ENCODE results near the gene WWOX. TPM values are rescaled to one million over a fixed set of nuclear protein-coding genes. Genes with fewer than 3 reads are reported as not detected.

The WWOX gene
- total RNA-seq, 1 experiment from 2014 or later, result 79.9 TPM

DNA sequence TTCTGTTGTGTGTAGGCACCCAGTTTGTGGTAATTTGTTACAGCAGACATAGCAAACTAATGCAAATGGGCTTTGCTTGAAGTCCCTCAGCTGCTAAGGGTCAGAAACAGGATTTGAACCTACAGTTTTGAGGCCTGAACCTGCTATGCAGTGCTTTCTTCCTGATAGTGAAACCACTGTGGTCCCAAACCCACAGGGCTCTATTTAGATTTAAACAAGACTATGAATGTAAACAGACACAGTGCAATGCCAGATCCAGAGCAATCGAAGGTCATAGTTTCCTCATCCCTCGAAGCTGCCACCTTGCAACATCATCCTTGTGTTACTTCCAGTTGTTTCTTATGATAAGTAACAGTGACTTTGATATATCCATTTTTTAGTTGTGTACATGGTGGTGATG is 630.2 kb downstream of the WWOX start:
- POLR2A ChIA-PET (ENCODE audit: low non-redundant PET), result no interaction called here
- DNase-seq (ENCODE audit: low spot score), result no peak
- H3K27me3 ChIP-seq (replicated peaks; ENCODE audit: insufficient read depth, low read depth, low read length, poor library complexity), result no peaks in the 10 kb centered on the region
- TF ChIP-seq EZH2 (IDR thresholded peaks at IDR 0.05; ENCODE audit: borderline replicate concordance, low read depth, low read length, poor library complexity, severe bottlenecking), result no peak
- no peak for TF ChIP-seq CTCF (conservative IDR thresholded peaks at IDR 0.05; ENCODE audit: low read depth, low read length)
- no TSS peak for BruUV-seq (replicated peaks)
- no peak overlapping the region for H3K27ac ChIP-seq (ENCODE audit: low read depth, low read length, poor library complexity, severe bottlenecking)
- H3K4me3 ChIP-seq (ENCODE audit: low read depth, low read length, poor library complexity, severe bottlenecking), result no peak overlapping the region
- H3K36me3 ChIP-seq (ENCODE audit: insufficient read depth, low read length, poor library complexity, severe bottlenecking), result no peaks in the 10 kb centered on the region
- H3K9me3 ChIP-seq (ENCODE audit: low read depth, low read length, poor library complexity, severe bottlenecking), result no peaks in the 10 kb centered on the region
- no peaks in the 10 kb centered on the region for H3K4me1 ChIP-seq (ENCODE audit: insufficient read depth, low read length, poor library complexity, severe bottlenecking)
- CTCF ChIA-PET, result no interaction called here
- intact Hi-C loops (cut with micrococcal nuclease; ENCODE audit: unreplicated experiment), result no loop called here

- H3K4me3 ChIP-seq (ENCODE audit: low read depth, low read length, poor library complexity, severe bottlenecking), result no peak overlapping the region
- no peaks in the 10 kb centered on the region for H3K36me3 ChIP-seq (ENCODE audit: insufficient read depth, low read length, poor library complexity, severe bottlenecking)
- no peak for DNase-seq (ENCODE audit: low spot score)
- H3K4me1 ChIP-seq (ENCODE audit: insufficient read depth, low read length, poor library complexity, severe bottlenecking), result no peaks in the 10 kb centered on the region
- POLR2A ChIA-PET (ENCODE audit: low non-redundant PET), result no interaction called here
- TF ChIP-seq CTCF (conservative IDR thresholded peaks at IDR 0.05; ENCODE audit: low read depth, low read length) (no peak), EZH2 (IDR thresholded peaks at IDR 0.05; ENCODE audit: borderline replicate concordance, low read depth, low read length, poor library complexity, severe bottlenecking) (no peak)
- CTCF ChIA-PET, result no interaction called here
- intact Hi-C loops (cut with micrococcal nuclease; ENCODE audit: unreplicated experiment), result no loop called here
- no peak overlapping the region for H3K27ac ChIP-seq (ENCODE audit: low read depth, low read length, poor library complexity, severe bottlenecking)
- H3K9me3 ChIP-seq (ENCODE audit: low read depth, low read length, poor library complexity, severe bottlenecking), result no peaks in the 10 kb centered on the region
- no peaks in the 10 kb centered on the region for H3K27me3 ChIP-seq (replicated peaks; ENCODE audit: insufficient read depth, low read depth, low read length, poor library complexity)
- no TSS peak for BruUV-seq (replicated peaks)
Observed at GRCh38 chr16:78731785-78732184, 632.3 kb downstream of the WWOX start.

DNA sequence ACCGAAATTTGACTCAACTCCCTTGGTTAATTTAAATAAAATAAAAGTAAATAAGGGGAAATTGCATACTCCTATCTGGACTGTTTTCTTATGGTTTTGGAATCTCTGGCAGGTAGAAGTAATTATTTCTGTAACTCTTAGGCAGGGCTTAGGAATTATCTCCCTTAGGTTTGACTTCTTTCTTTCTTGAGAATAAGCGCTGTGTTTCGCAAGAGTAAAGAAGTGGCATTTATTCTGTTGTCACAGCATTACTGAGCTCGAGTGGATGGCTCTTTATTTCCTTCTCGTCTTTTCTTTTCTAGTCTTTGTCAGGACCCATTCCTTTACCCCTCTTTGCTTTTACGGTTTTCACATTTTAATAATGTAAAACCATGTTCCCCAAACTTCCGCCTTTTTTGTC is 633.2 kb downstream of the WWOX start:
- H3K27ac ChIP-seq (ENCODE audit: low read depth, low read length, poor library complexity, severe bottlenecking), result no peak overlapping the region
- H3K9me3 ChIP-seq (ENCODE audit: low read depth, low read length, poor library complexity, severe bottlenecking), result no peaks in the 10 kb centered on the region
- no peaks in the 10 kb centered on the region for H3K4me1 ChIP-seq (ENCODE audit: insufficient read depth, low read length, poor library complexity, severe bottlenecking)
- DNase-seq (ENCODE audit: low spot score), result no peak
- intact Hi-C loops (cut with micrococcal nuclease; ENCODE audit: unreplicated experiment), result no loop called here
- TF ChIP-seq EZH2 (IDR thresholded peaks at IDR 0.05; ENCODE audit: borderline replicate concordance, low read depth, low read length, poor library complexity, severe bottlenecking), result no peak
- H3K27me3 ChIP-seq (replicated peaks; ENCODE audit: insufficient read depth, low read depth, low read length, poor library complexity), result no peaks in the 10 kb centered on the region
- CTCF ChIA-PET, result no interaction called here
- no TSS peak for BruUV-seq (replicated peaks)
- POLR2A ChIA-PET (ENCODE audit: low non-redundant PET), result no interaction called here
- H3K4me3 ChIP-seq (ENCODE audit: low read depth, low read length, poor library complexity, severe bottlenecking), result no peak overlapping the region
- H3K36me3 ChIP-seq (ENCODE audit: insufficient read depth, low read length, poor library complexity, severe bottlenecking), result no peaks in the 10 kb centered on the region

GRCh38 chr16:78735337-78735736 is 635.9 kb downstream of the WWOX start:
- DNase-seq (ENCODE audit: low spot score), result no peak
- Histone ChIP-seq H3K27ac (ENCODE audit: low read depth, low read length, poor library complexity, severe bottlenecking) (no peak overlapping the region), H3K9me3 (ENCODE audit: low read depth, low read length, poor library complexity, severe bottlenecking) (no peaks in the 10 kb centered on the region), H3K4me1 (ENCODE audit: insufficient read depth, low read length, poor library complexity, severe bottlenecking) (no peaks in the 10 kb centered on the region), H3K4me3 (ENCODE audit: low read depth, low read length, poor library complexity, severe bottlenecking) (no peak overlapping the region), H3K27me3 (replicated peaks; ENCODE audit: insufficient read depth, low read depth, low read length, poor library complexity) (no peaks in the 10 kb centered on the region), H3K36me3 (ENCODE audit: insufficient read depth, low read length, poor library complexity, severe bottlenecking) (no peaks in the 10 kb centered on the region)
- TF ChIP-seq EZH2 (IDR thresholded peaks at IDR 0.05; ENCODE audit: borderline replicate concordance, low read depth, low read length, poor library complexity, severe bottlenecking), result no peak
- TF ChIP-seq CTCF (conservative IDR thresholded peaks at IDR 0.05; ENCODE audit: low read depth, low read length), result no peak
- BruUV-seq (replicated peaks), result no TSS peak
- ChIA-PET CTCF (no interaction called here), POLR2A (ENCODE audit: low non-redundant PET) (no interaction called here)
- intact Hi-C loops (cut with micrococcal nuclease; ENCODE audit: unreplicated experiment), result no loop called here

Data from A673 (cell line).